GM21447 (cell line): ENCODE data around the gene SHLD1.
"Not testable (repeated sequence)": the region's sequence is repeated elsewhere in the genome, so short reads cannot be mapped to it uniquely, and the experiment has no call there.

ENCODE experiments used
- ATAC-seq: cut with Tn5 transposase; IDR thresholded peaks from one replicate; pipeline ENCODE4 v1.9.1; 2021; ENCODE audit not compliant: unreplicated experiment

Gene SHLD1

GRCh38 chr20:5749952-5750779 lies at the start of gene SHLD1:
SHLD1 (plus strand) TSS chr20:5750401; CDS start chr20:5772866, 22,465 bp downstream.
- ATAC-seq, result peak; percentile 95

- not testable (repeated sequence) for ATAC-seq
Observed at GRCh38 chr20:5702339-5702738, 47.9 kb upstream of the SHLD1 start.

GRCh38 chr20:5703681-5704101 lies 46.5 kb upstream of the SHLD1 start:
- ATAC-seq, result no peak

- ATAC-seq, result no peak
Observed at GRCh38 chr20:5705827-5706226, 44.4 kb upstream of the SHLD1 start.

- no peak for ATAC-seq
Observed at GRCh38 chr20:5706797-5707196, 43.4 kb upstream of the SHLD1 start.

GRCh38 chr20:5710551-5710950 lies 39.6 kb upstream of the SHLD1 start:
- no peak for ATAC-seq

- ATAC-seq, result no peak
Observed at GRCh38 chr20:5714261-5715041, 35.8 kb upstream of the SHLD1 start.

- no peak for ATAC-seq
Observed at GRCh38 chr20:5715071-5715841, 34.9 kb upstream of the SHLD1 start.

GRCh38 chr20:5716953-5717352 lies 33.2 kb upstream of the SHLD1 start:
- ATAC-seq, result no peak

GRCh38 chr20:5718896-5719595 lies 31.2 kb upstream of the SHLD1 start:
- no peak for ATAC-seq

GRCh38 chr20:5719861-5720403 lies 30.3 kb upstream of the SHLD1 start:
- ATAC-seq, result no peak

- no peak for ATAC-seq
Observed at GRCh38 chr20:5720696-5721095, 29.5 kb upstream of the SHLD1 start.

GRCh38 chr20:5721356-5721755 lies 28.8 kb upstream of the SHLD1 start:
- not testable (repeated sequence) for ATAC-seq

GRCh38 chr20:5722927-5723326 lies 27.3 kb upstream of the SHLD1 start:
- no peak for ATAC-seq

GRCh38 chr20:5725183-5725463 lies 25.1 kb upstream of the SHLD1 start:
- not testable (repeated sequence) for ATAC-seq

- ATAC-seq, result no peak
Observed at GRCh38 chr20:5727018-5727515, 23.1 kb upstream of the SHLD1 start.

- ATAC-seq, result no peak
Observed at GRCh38 chr20:5729348-5729747, 20.9 kb upstream of the SHLD1 start.

- ATAC-seq, result no peak
Observed at GRCh38 chr20:5730131-5730530, 20.1 kb upstream of the SHLD1 start.

- ATAC-seq, result no peak
Observed at GRCh38 chr20:5731753-5732366, 18.3 kb upstream of the SHLD1 start.

GRCh38 chr20:5734602-5735001 lies 15.6 kb upstream of the SHLD1 start:
- no peak for ATAC-seq
